HS-5 (cell line): Measurements from ENCODE around the gene TPSAB1.
"Not testable (repeated sequence)": the region's sequence is repeated elsewhere in the genome, so short reads cannot be mapped to it uniquely, and the experiment has no call there.

Source experiments
- DNase-seq: peaks from one replicate; pipeline ENCODE4 v3.0.0-alpha.2; 2012; ENCODE audit warnings: low read depth

TPSAB1 gene

GRCh38 chr16:1247903-1248537 lies 7.5 kb downstream of the TPSAB1 start:
- not testable (repeated sequence) for DNase-seq

GRCh38 chr16:1249031-1249755 lies 8.7 kb downstream of the TPSAB1 start:
- not testable (repeated sequence) for DNase-seq

GRCh38 chr16:1253701-1254364 lies 13.3 kb downstream of the TPSAB1 start:
- DNase-seq = not testable (repeated sequence)

- DNase-seq = not testable (repeated sequence)
Observed at GRCh38 chr16:1254821-1255220, 14.3 kb downstream of the TPSAB1 start.

GRCh38 chr16:1255276-1256122 lies 15.0 kb downstream of the TPSAB1 start, which contains the start of gene TPSD1:
Gene TPSD1 (plus strand): TSS chr16:1256069. CDS start chr16:1256281, 212 bp downstream.
- DNase-seq = not testable (repeated sequence)

GRCh38 chr16:1256296-1256873 lies 15.9 kb downstream of the TPSAB1 start:
- not testable (repeated sequence) for DNase-seq

- DNase-seq = no peak
Observed at GRCh38 chr16:1256874-1257322, 16.4 kb downstream of the TPSAB1 start.

- no peak for DNase-seq
Observed at GRCh38 chr16:1257561-1258224, 17.2 kb downstream of the TPSAB1 start.

- no peak for DNase-seq
Observed at GRCh38 chr16:1258225-1258600, 17.7 kb downstream of the TPSAB1 start.

GRCh38 chr16:1258906-1259759 lies 18.6 kb downstream of the TPSAB1 start:
- DNase-seq = no peak

GRCh38 chr16:1259760-1260068 lies 19.2 kb downstream of the TPSAB1 start:
- DNase-seq = no peak

- DNase-seq = no peak
Observed at GRCh38 chr16:1260101-1260680, 19.7 kb downstream of the TPSAB1 start.

GRCh38 chr16:1261131-1261892 lies 20.8 kb downstream of the TPSAB1 start:
- no peak for DNase-seq

- no peak for DNase-seq
Observed at GRCh38 chr16:1262210-1262845, 21.8 kb downstream of the TPSAB1 start.

- DNase-seq = no peak
Observed at GRCh38 chr16:1262846-1263221, 22.3 kb downstream of the TPSAB1 start.

- no peak for DNase-seq
Observed at GRCh38 chr16:1263591-1264344, 23.3 kb downstream of the TPSAB1 start.

- DNase-seq = no peak
Observed at GRCh38 chr16:1264345-1265089, 24.0 kb downstream of the TPSAB1 start.
